ENCODE results near the gene RNASE8.
"Not testable (repeated sequence)": the region's sequence is repeated elsewhere in the genome, so short reads cannot be mapped to it uniquely, and the experiment has no call there.

Gene RNASE8

GRCh38 chr14:21057803-21058675 is at the start of gene RNASE8:
Gene RNASE8, plus strand, starts transcription at chr14:21057822. Its CDS starts 71 bp downstream, at chr14:21057893.
- peak; percentile 21 for DNase-seq

- DNase-seq, result not testable (repeated sequence)
These were observed 47.9 kb upstream of the RNASE8 start for GRCh38 chr14:21009721-21010120.

- no peak for DNase-seq
These were observed 46.5 kb upstream of the RNASE8 start for GRCh38 chr14:21011136-21011535.

GRCh38 chr14:21014761-21015190 is 42.8 kb upstream of the RNASE8 start:
- peak; percentile 90 for DNase-seq

- DNase-seq, result no peak
These were observed 42.3 kb upstream of the RNASE8 start for GRCh38 chr14:21015312-21015711.

- peak; percentile 25 for DNase-seq
These were observed 41.0 kb upstream of the RNASE8 start for GRCh38 chr14:21016413-21017190.

- no peak for DNase-seq
These were observed 39.9 kb upstream of the RNASE8 start for GRCh38 chr14:21017528-21018245.

GRCh38 chr14:21018286-21018685 is 39.3 kb upstream of the RNASE8 start:
- no peak for DNase-seq

GRCh38 chr14:21018781-21019180 is 38.8 kb upstream of the RNASE8 start:
- DNase-seq, result no peak

GRCh38 chr14:21019366-21019765 is 38.3 kb upstream of the RNASE8 start:
- DNase-seq, result no peak

- no peak for DNase-seq
These were observed 36.6 kb upstream of the RNASE8 start for GRCh38 chr14:21020977-21021545.

- DNase-seq, result no peak
These were observed 34.9 kb upstream of the RNASE8 start for GRCh38 chr14:21022686-21023085.

GRCh38 chr14:21023174-21023573 is 34.4 kb upstream of the RNASE8 start:
- no peak for DNase-seq

- no peak for DNase-seq
These were observed 33.6 kb upstream of the RNASE8 start for GRCh38 chr14:21023817-21024584.

- DNase-seq, result peak; percentile 66
These were observed 32.8 kb upstream of the RNASE8 start, which contains the start of gene NDRG2 for GRCh38 chr14:21024585-21025370. Gene NDRG2, minus strand, starts transcription at chr14:21025061. Its CDS starts 1,746 bp downstream, at chr14:21023315.

GRCh38 chr14:21025371-21026273 is 32.0 kb upstream of the RNASE8 start:
- DNase-seq, result no peak

- DNase-seq, result no peak
These were observed 31.2 kb upstream of the RNASE8 start for GRCh38 chr14:21026274-21026987.

GRCh38 chr14:21026988-21027315 is 30.7 kb upstream of the RNASE8 start:
- DNase-seq, result peak; percentile 34

GRCh38 chr14:21029917-21030316 is 27.7 kb upstream of the RNASE8 start, which contains the start of gene TPPP2:
Gene TPPP2, plus strand, starts transcription at chr14:21030217. Its CDS starts 365 bp downstream, at chr14:21030582.
- DNase-seq, result no peak

All from OCI-M1 (cell line).